HFF-Myc (cell line): ENCODE measurements around the gene GPR151.

Experiments
- DNase-seq: peaks from one replicate; pipeline ENCODE4 v3.0.0-alpha.2; 2011; ENCODE audit warnings: low read depth; ENCODE audit errors: extremely low read depth
- H3K4me3 ChIP-seq: replicated peaks from 2 replicates; pipeline ENCODE4 v1.5.1; 2011; ENCODE audit warnings: low read depth, mild to moderate bottlenecking, control low read depth, low read length
- CTCF ChIP-seq: IDR thresholded peaks from 2 replicates; pipeline ENCODE4 v1.5.1; 2012; ENCODE audit warnings: mild to moderate bottlenecking, low read depth, low read length, control low read depth; ENCODE audit errors: missing control alignments

Gene GPR151

GRCh38 chr5:146538432-146538831 lies 22.4 kb upstream of the GPR151 start:
- no peak for TF ChIP-seq CTCF
- H3K4me3 ChIP-seq: no peak overlapping the region
- no peak for DNase-seq

- H3K4me3 ChIP-seq: no peak overlapping the region
- no peak for DNase-seq
- TF ChIP-seq CTCF: no peak
These were observed 17.9 kb upstream of the GPR151 start for GRCh38 chr5:146533882-146534281.

GRCh38 chr5:146533260-146533857 lies 17.4 kb upstream of the GPR151 start:
- no peak overlapping the region for H3K4me3 ChIP-seq
- peak; percentile 42 for DNase-seq
- TF ChIP-seq CTCF: peak; percentile 81

GRCh38 chr5:146529984-146530383 lies 14.0 kb upstream of the GPR151 start:
- no peak for DNase-seq
- H3K4me3 ChIP-seq: no peak overlapping the region
- no peak for TF ChIP-seq CTCF

GRCh38 chr5:146528236-146528635 lies 12.2 kb upstream of the GPR151 start:
- H3K4me3 ChIP-seq: no peak overlapping the region
- no peak for TF ChIP-seq CTCF
- DNase-seq: no peak

GRCh38 chr5:146527785-146528184 lies 11.8 kb upstream of the GPR151 start:
- TF ChIP-seq CTCF: no peak
- no peak for DNase-seq
- H3K4me3 ChIP-seq: no peak overlapping the region

- TF ChIP-seq CTCF: no peak
- no peak overlapping the region for H3K4me3 ChIP-seq
- DNase-seq: no peak
These were observed 7.7 kb upstream of the GPR151 start for GRCh38 chr5:146523698-146524097.
